GM19240 (cell line): ENCODE measurements around the gene SKAP1.

Experiments used
- DNase-seq: peaks from one replicate; pipeline ENCODE4 v3.0.0; 2011; ENCODE audit warnings: low spot score; ENCODE audit not compliant: insufficient read length

SKAP1 gene

DNA sequence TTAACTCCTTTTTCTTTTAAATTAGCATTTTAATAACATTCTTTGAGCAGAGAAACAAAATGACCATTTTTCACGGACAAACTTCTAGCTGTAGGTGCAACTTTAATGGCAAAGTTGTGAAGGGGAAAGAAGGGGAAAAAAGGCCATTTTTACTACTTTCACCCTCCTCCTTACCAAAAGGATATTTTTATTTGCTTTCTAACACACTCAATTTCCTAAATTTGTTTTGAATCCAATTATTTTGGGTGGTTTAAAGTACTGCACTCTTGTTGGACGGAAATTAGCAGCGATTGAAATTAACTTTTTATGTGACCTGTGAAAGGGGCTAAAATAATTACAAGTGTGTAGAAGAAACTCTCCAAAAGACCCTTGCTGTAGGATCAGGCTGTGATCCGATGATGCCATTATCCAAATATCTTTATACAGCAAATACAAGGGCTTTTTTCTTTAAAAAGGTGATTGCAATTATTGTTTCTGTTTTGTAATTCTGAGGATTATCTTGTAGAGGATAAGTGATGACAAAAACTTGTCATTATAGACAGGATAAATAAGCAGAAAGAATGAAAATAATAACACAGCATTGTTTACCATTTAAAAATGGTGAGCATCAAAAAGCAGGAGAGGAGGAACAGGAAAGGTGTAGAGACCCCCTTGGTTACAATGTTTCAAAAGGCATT is 280.1 kb downstream of the SKAP1 start:
- DNase-seq, result no peak

DNA sequence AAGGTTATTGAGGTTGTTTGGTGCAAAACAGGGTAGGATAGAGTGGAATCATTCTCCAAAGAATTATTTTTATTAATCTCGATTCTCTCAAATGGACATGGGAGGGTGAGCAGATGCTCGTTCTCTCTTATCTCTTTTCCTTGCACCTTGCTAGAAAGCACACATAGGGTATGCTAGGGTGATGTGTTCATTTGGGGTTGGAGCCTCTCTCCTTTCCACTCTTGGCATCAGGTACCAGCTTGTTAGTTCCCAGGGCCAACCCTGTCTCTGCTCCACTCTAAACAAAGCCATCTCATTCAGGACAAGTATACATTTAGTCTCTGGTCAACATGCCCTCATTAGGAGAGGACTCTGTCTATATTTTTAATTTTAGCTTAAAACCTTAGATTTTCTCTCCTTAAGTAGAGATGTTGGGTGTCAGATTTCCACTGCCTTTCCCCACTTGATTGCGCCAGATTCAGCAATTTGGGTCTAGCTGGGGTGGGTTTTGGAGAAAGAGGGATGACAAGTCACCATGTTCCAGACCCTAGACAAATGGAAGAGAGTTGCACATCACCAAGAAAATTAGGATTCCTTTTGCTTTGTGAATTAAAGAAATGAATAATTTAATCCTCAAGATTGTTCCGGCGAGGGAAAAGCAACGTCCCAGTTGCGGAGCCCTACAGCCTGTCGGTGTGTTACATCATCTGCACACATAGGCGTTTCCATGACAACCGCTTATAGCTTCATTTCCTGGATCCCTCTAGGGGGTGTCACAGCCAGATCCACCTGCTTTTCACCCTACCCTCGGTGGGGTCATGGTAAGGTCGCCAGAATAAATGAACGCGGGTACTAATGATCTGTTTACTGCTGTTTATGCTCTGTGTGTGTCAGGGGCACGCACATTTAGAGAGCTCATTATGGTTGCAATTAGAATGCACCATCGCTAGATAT is 280.9 kb downstream of the SKAP1 start:
- DNase-seq, result no peak

DNA sequence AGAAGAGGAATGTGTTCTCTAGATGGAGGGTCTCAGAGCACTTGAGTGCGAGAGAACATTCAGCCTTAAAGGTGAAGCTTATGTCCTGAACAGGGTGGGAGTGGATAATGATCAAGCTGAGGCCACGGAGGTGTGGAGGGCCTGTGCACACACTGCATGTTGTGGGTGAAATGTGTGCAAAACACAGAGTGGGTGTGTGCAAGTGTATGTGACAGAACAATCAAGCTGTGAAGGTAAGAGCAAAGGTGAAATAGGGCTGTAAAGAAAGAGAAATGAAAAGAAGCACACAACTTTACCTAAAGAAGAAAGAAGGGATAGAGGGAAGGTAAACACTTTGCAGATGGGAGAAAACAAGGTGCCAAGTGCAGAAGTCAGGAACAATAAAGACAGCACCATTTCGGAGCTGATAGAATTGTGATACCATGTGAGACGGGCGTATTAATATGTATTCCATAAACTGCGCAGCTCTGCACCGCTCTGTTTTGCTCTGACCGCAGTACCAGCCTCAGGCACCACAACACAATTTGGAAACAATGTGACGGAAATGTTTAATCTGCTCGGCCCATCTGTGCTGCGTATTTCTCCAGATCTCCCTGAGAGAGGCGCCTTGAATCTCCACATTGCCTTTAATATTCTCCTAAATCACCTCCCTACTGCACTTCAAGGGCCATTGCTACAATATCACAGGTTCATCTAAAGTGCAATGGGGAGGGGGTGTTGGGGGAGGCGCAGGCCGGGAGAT is 281.8 kb downstream of the SKAP1 start:
- no peak for DNase-seq

- DNase-seq, result no peak
Measured at GRCh38 chr17:48144976-48145798, 284.8 kb downstream of the SKAP1 start.

- DNase-seq, result no peak
Measured at GRCh38 chr17:48144231-48144630, 285.8 kb downstream of the SKAP1 start.

GRCh38 chr17:48143629-48144028 is 286.4 kb downstream of the SKAP1 start:
- no peak for DNase-seq

GRCh38 chr17:48139944-48140343 is 290.1 kb downstream of the SKAP1 start:
- no peak for DNase-seq

DNA sequence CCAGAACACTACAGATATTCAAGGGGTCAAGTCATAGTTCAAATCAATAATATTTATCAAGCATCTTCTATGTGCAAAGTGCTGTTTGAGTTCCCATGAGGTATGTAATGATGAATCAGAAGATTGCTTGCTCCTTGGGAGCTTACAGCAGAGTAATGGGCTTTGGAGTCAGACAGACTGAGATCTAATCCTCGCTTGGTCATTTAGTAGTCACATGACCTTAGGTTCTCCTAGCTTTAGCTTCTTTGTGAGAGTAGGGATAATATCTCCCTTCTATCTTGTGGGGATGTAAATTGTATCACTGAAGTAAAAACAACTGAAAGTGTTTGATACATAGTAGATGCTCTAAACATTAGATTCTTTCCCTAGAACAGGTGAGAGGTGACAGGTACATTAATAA is 292.4 kb downstream of the SKAP1 start:
- DNase-seq, result no peak

DNA sequence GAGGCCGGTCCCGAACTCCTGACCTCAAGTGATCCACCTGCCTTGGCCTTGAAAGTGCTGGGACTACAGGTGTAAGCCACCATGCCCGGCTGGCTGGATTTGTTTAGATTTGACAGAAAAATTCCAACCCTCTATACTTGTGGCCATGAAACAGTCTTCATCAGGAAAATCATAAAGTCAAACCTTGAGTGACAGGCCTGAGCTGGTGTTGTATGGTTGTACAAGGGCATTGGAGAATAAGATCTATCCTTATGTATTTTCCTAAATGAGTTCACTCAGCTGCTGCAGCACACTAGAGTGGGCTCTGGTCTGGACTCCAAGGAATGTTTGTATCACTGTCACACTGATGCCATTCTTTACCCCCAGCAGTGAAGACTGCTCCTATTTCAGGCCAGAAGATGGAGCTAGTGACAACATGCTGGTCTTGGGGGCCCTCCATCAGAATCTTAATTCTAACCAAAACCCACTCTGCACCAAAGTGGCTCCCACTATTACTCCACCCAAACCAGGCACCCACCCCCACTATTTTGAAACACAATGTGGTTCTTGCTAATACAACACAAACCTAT is 295.0 kb downstream of the SKAP1 start:
- no peak for DNase-seq

- DNase-seq, result no peak
Measured at GRCh38 chr17:48132385-48132784, 297.6 kb downstream of the SKAP1 start.

DNA sequence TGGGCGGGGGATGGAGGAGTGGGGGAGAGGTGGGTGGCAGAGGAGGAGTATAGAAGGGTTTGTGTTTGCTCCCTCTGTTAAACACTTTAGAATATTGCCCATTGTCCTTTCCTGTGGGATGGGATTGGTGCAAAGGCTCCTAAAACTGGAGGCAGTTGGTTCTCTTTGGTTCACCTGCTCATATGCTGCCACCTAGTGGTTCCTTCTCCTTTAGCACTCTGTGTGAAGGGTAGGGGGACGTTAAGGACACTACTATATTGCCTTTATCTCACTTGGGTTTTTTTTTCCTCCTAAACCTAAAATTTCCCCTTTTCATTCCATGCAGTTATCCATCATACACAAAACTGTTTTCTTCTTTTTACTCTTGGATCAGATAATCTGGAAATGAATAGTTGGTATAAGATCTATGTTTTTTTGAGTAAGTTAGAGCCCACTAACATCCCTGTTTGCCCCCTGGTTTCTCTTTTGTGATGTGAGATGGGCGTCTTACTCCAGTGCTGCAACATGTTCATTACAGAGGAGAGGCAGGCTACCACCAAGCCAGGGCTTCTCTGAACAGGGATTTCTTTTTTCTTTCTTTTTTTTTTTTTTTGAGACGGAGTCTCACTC is 298.7 kb downstream of the SKAP1 start:
- peak; percentile 46 for DNase-seq

GRCh38 chr17:48129981-48130380 is 300.0 kb downstream of the SKAP1 start:
- DNase-seq, result no peak

- no peak for DNase-seq
Measured at GRCh38 chr17:48128400-48128799, 301.6 kb downstream of the SKAP1 start.

- no peak for DNase-seq
Measured at GRCh38 chr17:48127371-48128051, 302.5 kb downstream of the SKAP1 start.

DNA sequence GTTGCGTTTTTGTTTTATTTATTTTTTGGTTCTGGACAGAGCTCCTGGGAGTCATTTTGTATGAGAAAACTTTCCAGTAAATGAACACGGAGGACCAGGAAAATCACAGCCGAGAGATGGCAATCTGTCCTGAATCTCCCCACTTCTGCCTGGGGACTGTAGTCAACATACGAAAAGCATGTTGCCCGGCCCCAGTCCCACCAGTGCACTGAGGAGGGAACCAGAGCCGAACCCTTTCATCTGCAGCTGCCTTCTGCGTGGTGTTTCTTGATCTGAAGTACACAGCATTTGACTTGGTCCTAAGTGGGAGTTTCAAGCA is 303.5 kb downstream of the SKAP1 start:
- no peak for DNase-seq

GRCh38 chr17:48125829-48126531 is 304.0 kb downstream of the SKAP1 start:
- DNase-seq, result no peak

DNA sequence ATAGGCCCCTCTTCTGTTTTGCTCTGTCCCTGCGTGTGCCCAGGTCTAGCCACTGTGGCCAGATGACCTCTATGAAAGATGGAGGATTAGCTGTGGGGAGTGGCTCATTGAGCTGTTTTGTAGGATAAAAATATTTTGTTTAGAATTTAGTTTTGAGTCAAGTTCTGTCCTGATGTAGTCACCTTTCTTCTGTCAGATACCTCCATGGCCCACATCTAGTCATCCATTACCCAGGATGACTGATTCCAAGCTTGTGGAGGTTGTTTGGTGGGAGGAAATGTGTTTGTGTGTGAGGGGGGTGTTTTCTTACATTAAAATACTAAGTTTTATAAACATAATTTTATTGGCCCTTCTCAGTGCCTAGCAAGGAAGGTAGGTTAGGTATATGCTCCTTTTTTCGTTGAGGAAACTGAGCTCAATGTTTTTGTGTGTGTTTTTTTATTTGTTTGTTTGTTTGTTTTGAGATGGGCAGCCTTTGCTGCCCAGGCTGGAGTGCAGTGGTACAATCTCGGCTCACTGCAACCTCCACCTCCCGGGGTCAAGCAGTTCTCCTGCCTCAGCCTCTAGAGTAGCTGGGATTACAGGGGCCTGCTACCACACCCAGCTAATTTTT is 306.1 kb downstream of the SKAP1 start:
- DNase-seq, result no peak

GRCh38 chr17:48123111-48123510 is 306.9 kb downstream of the SKAP1 start:
- DNase-seq, result no peak

- DNase-seq, result no peak
Measured at GRCh38 chr17:48122665-48123045, 307.4 kb downstream of the SKAP1 start.
